ENCODE results near the gene TMEM165.
"Not testable (repeated sequence)": the region's sequence is repeated elsewhere in the genome, so short reads cannot be mapped to it uniquely, and the experiment has no call there.

TMEM165 gene

GRCh38 chr4:55395529-55396307 lies at the start of gene TMEM165:
Gene TMEM165, plus strand, starts transcription at chr4:55395957. Its CDS starts 233 bp downstream, at chr4:55396190.
- DNase-seq, result peak; percentile 97

GRCh38 chr4:55345980-55346850 lies 49.5 kb upstream of the TMEM165 start, which contains the start of gene SRD5A3:
Gene SRD5A3, plus strand, starts transcription at chr4:55346242. Its CDS starts 95 bp downstream, at chr4:55346337.
- DNase-seq, result peak; percentile 94

GRCh38 chr4:55346851-55347255 lies 48.9 kb upstream of the TMEM165 start:
- no peak for DNase-seq

- DNase-seq, result no peak
Measured at GRCh38 chr4:55347610-55348228, 48.0 kb upstream of the TMEM165 start.

GRCh38 chr4:55348466-55348865 lies 47.3 kb upstream of the TMEM165 start:
- no peak for DNase-seq

- not testable (repeated sequence) for DNase-seq
Measured at GRCh38 chr4:55350870-55351269, 44.9 kb upstream of the TMEM165 start.

- DNase-seq, result no peak
Measured at GRCh38 chr4:55351824-55352223, 43.9 kb upstream of the TMEM165 start.

GRCh38 chr4:55352726-55353125 lies 43.0 kb upstream of the TMEM165 start:
- no peak for DNase-seq

- DNase-seq, result not testable (repeated sequence)
Measured at GRCh38 chr4:55353228-55353747, 42.5 kb upstream of the TMEM165 start.

GRCh38 chr4:55354648-55355047 lies 41.1 kb upstream of the TMEM165 start:
- no peak for DNase-seq

GRCh38 chr4:55355555-55355954 lies 40.2 kb upstream of the TMEM165 start:
- DNase-seq, result no peak

- no peak for DNase-seq
Measured at GRCh38 chr4:55356991-55357461, 38.7 kb upstream of the TMEM165 start.

GRCh38 chr4:55358246-55358645 lies 37.5 kb upstream of the TMEM165 start:
- no peak for DNase-seq

GRCh38 chr4:55358668-55359067 lies 37.1 kb upstream of the TMEM165 start:
- DNase-seq, result no peak

GRCh38 chr4:55359397-55359916 lies 36.3 kb upstream of the TMEM165 start:
- DNase-seq, result no peak

GRCh38 chr4:55362938-55363337 lies 32.8 kb upstream of the TMEM165 start:
- not testable (repeated sequence) for DNase-seq

- no peak for DNase-seq
Measured at GRCh38 chr4:55363691-55364351, 31.9 kb upstream of the TMEM165 start.

- DNase-seq, result no peak
Measured at GRCh38 chr4:55364691-55365344, 30.9 kb upstream of the TMEM165 start.

- no peak for DNase-seq
Measured at GRCh38 chr4:55365345-55365728, 30.4 kb upstream of the TMEM165 start.

- no peak for DNase-seq
Measured at GRCh38 chr4:55366621-55367020, 29.1 kb upstream of the TMEM165 start.

- DNase-seq, result no peak
Measured at GRCh38 chr4:55367084-55367722, 28.6 kb upstream of the TMEM165 start.
